HG03280 (cell line): ENCODE results near the gene SLC5A9.
A peak's percentile ranks its signal among the peaks of the same experiment; 100 is the strongest.

ENCODE experiments used
- ATAC-seq: cut with Tn5 transposase; IDR thresholded peaks from one replicate; pipeline ENCODE4 v1.9.1; 2021; ENCODE audit warnings: mild to moderate bottlenecking, moderate library complexity; ENCODE audit not compliant: unreplicated experiment

Gene SLC5A9

GRCh38 chr1:48222501-48223242 is at the start of gene SLC5A9:
TSS of gene SLC5A9 (plus strand) at chr1:48222716. CDS start at chr1:48222737, 21 bp downstream.
- no peak for ATAC-seq

- no peak for ATAC-seq
Measured at GRCh38 chr1:48175116-48175515, 47.4 kb upstream of the SLC5A9 start.

DNA sequence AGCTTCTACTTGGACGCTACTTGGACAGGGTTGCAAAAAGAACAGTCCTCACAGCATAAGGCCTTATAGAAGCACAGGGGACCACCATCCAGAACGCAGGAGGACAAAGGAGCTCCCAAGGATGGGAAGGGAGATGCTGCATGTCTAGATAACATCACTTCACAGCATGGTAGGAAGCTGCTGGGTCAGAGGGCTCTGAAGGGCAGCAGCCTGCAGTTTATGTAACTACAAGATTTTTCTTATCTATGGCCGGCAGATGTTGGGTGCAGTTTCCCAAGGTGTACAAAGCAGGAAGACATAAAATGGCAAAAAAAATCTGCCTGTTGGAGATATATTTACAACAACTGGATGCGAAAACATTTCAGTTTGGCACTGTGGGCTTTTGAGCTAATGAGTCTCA is 45.3 kb upstream of the SLC5A9 start:
- ATAC-seq = no peak

- no peak for ATAC-seq
Measured at GRCh38 chr1:48181669-48182367, 40.7 kb upstream of the SLC5A9 start.

GRCh38 chr1:48182439-48182838 is 40.1 kb upstream of the SLC5A9 start:
- ATAC-seq = no peak

DNA sequence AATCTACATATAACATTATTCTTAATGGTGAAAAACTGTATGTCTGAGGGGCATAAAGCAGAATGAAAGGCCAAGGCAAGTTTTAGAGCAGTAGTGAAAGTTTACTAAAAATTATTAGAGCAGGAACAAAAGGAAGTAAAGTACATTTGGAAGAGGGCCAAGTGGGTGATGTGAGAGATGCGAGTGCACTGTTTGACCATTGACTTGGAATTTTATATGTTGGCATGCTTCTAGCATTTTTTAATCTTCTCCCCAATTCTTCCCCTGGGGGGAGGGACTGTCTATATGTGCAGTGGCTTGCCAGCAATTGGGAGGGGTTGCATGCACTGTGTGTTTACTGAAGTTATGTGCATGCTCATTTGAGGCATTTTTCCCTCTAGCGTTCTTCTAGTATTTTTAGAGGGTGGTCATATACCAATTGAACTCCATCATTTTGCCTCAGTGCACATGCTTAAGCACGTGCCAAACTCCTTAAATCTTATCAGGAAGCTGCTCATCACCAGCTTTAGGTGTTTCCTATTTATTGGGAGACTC is 36.1 kb upstream of the SLC5A9 start:
- no peak for ATAC-seq

GRCh38 chr1:48187969-48188563 is 34.5 kb upstream of the SLC5A9 start:
- ATAC-seq = no peak

GRCh38 chr1:48190881-48191280 is 31.6 kb upstream of the SLC5A9 start:
- ATAC-seq = no peak

- ATAC-seq = no peak
Measured at GRCh38 chr1:48194801-48195200, 27.7 kb upstream of the SLC5A9 start.

DNA sequence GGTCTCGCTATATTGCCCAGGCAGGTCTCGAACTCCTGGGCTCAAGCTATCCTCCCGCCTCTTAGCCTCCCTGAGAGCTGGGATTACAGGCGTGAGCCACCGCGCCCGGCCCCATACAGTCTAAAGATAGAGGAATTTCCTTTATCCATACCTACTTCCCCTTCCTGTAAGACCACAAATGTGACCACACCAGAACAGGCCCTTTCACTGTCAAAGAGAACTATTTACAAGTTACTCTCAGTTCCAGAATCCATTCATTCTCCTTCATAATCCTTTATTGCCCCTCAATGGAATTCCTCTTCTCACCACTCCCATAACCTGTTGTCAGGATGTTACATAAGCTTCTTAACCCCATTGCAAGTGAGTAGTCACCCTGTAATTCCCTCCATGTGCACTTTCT is 26.3 kb upstream of the SLC5A9 start:
- ATAC-seq = no peak

DNA sequence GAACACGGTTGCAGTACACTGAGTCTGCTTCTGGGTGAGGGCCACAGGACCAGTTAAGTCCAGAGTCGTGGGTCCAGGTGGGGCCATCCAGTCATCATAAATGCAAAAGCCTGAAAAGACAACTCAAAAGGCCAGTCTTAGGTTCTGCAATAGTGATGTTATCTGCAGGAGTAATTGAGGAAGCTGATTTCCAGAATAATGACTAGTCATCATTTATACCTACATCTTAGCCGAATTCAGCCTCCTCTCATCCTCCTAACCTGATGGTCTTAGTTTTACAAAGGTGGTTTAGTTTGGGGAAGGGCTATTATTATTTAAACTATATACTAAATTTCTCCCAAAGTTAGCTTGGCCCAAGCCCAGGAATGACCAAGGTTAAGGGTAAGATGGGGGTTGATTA is 23.5 kb upstream of the SLC5A9 start:
- ATAC-seq = no peak

GRCh38 chr1:48200166-48200900 is 22.2 kb upstream of the SLC5A9 start:
- ATAC-seq = no peak

GRCh38 chr1:48202030-48202752 is 20.3 kb upstream of the SLC5A9 start:
- ATAC-seq = no peak

- peak; percentile 62 for ATAC-seq
Measured at GRCh38 chr1:48203287-48203900, 19.1 kb upstream of the SLC5A9 start.

- ATAC-seq = no peak
Measured at GRCh38 chr1:48205522-48205921, 17.0 kb upstream of the SLC5A9 start.

DNA sequence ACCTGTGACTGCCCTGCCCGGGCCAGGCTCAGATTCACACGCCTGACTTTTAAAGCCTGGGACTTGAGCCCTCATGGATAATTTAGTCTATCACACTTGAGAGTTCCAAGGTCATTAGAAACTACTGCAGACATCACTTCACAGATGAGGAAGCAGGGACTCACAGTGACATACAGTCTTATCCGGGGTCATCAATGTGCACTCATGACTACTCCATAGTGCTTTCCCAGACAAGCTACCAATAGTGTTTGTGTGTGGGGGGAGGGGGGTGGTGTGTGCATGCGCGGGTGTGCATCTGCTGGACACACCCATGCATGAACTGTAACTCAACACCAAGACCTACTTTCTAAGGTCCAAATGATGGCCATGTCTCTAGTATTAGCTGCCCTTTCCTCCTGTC is 16.1 kb upstream of the SLC5A9 start:
- ATAC-seq = no peak

DNA sequence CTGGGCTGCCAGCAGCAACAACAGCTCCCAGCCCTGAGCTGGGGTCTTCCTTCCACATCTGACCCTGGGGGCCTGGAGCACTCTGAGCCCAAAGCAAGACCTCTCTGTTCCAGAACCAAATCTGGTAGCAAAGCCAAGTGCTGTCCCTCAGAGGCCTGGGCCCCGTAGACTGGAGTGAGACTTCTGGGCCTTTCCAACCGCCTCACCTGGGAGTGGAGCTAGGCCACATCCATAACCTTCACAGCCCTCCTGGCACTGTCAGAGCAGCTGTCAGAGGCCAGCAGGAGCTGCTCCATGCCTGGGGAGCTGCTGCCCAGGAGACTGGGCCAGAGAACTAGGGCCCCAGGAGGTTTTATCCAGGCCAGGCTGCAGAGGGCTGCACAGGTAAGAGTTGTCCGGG is 15.4 kb upstream of the SLC5A9 start:
- ATAC-seq = no peak

- ATAC-seq = no peak
Measured at GRCh38 chr1:48207536-48208075, 14.9 kb upstream of the SLC5A9 start.

GRCh38 chr1:48208251-48208650 is 14.3 kb upstream of the SLC5A9 start:
- no peak for ATAC-seq

GRCh38 chr1:48208652-48209051 is 13.9 kb upstream of the SLC5A9 start:
- ATAC-seq = no peak
